SU-DHL-6 (cell line): Measurements from ENCODE around the gene CA12.

Experiments
- H2AFZ ChIP-seq: fragments of 200-600 bp; sonication (generic); 2 replicates; pipeline ENCODE4 v1.6.1; 2014; ENCODE audit warnings: low read depth, mild to moderate bottlenecking, moderate library complexity, mixed read lengths, antibody characterized with exemption, low read length; ENCODE audit not compliant: severe bottlenecking
- H3F3A ChIP-seq: fragments of 200-600 bp; shearing (Covaris generic); 2 replicates; pipeline ENCODE4 v1.6.0; 2016; ENCODE audit warnings: antibody characterized with exemption, mild to moderate bottlenecking; ENCODE audit not compliant: insufficient read depth
- H3K27ac ChIP-seq: fragments of 200-600 bp; sonication (generic); 2 replicates; pipeline ENCODE4 v1.5.1; 2016; ENCODE audit warnings: low read depth, mild to moderate bottlenecking, low read length, moderate library complexity, mixed read lengths
- H3K27me3 ChIP-seq: fragments of 200-600 bp; sonication (generic), shearing (Covaris generic); 2 replicates; pipeline ENCODE4 v1.6.0; 2014; ENCODE audit warnings: mild to moderate bottlenecking, low read length
- H3K36me3 ChIP-seq: fragments of 200-600 bp; sonication (generic); 2 replicates; pipeline ENCODE4 v1.6.1; 2014; ENCODE audit warnings: mild to moderate bottlenecking, low read length, mixed read lengths
- H3K4me2 ChIP-seq: fragments of 300-600, 200-600 bp; shearing (Covaris generic), sonication (generic); 2 replicates; pipeline ENCODE4 v1.6.0; 2014; ENCODE audit warnings: low read length, low read depth, mild to moderate bottlenecking; ENCODE audit not compliant: poor library complexity, severe bottlenecking
- H3K4me3 ChIP-seq: fragments of 200-600 bp; sonication (generic); 2 replicates; pipeline ENCODE4 v1.5.1; 2014; ENCODE audit warnings: antibody characterized with exemption, low read length, mild to moderate bottlenecking, mixed read lengths; ENCODE audit not compliant: insufficient read depth, poor library complexity, severe bottlenecking
- H3K79me2 ChIP-seq: fragments of 200-600 bp; sonication (generic); 2 replicates; pipeline ENCODE4 v1.6.1; 2014; ENCODE audit warnings: mild to moderate bottlenecking, low read length, moderate library complexity; ENCODE audit not compliant: insufficient read depth
- H3K9ac ChIP-seq: fragments of 200-600 bp; sonication (generic); 2 replicates; pipeline ENCODE4 v1.7.0; 2014; ENCODE audit warnings: mild to moderate bottlenecking, low read length
- H3K9me2 ChIP-seq: fragments of 200-600 bp; sonication (generic); replicated peaks from 2 replicates; pipeline ENCODE4 v1.6.1; 2014; ENCODE audit warnings: low read length; ENCODE audit not compliant: insufficient read depth
- H3K9me3 ChIP-seq: fragments of 200-600 bp; sonication (generic); 2 replicates; pipeline ENCODE4 v1.6.1; 2014; ENCODE audit warnings: low read length, mixed read lengths; ENCODE audit not compliant: insufficient read depth
- H4K20me1 ChIP-seq: fragments of 200-600 bp; sonication (generic); 2 replicates; pipeline ENCODE4 v1.6.1; 2014; ENCODE audit warnings: low read depth, mild to moderate bottlenecking, antibody characterized with exemption, low read length, moderate library complexity, mixed read lengths
- EZH2phosphoT487 ChIP-seq: fragments of 200-600 bp; sonication (generic), shearing (Covaris generic); conservative IDR thresholded peaks from 2 replicates; pipeline ENCODE4 v1.6.1; 2018; ENCODE audit warnings: mild to moderate bottlenecking, antibody characterized with exemption, low read length, moderate library complexity, mixed read lengths
- TF ChIP-seq, protein P1 (sequence below): fragments of 200-600 bp; sonication (generic); IDR thresholded peaks from one replicate; pipeline ENCODE4 v1.5.1; 2017; ENCODE audit warnings: antibody characterized with exemption, mild to moderate bottlenecking, low read length, moderate library complexity; ENCODE audit not compliant: insufficient read depth, poor library complexity, severe bottlenecking

Gene CA12

DNA sequence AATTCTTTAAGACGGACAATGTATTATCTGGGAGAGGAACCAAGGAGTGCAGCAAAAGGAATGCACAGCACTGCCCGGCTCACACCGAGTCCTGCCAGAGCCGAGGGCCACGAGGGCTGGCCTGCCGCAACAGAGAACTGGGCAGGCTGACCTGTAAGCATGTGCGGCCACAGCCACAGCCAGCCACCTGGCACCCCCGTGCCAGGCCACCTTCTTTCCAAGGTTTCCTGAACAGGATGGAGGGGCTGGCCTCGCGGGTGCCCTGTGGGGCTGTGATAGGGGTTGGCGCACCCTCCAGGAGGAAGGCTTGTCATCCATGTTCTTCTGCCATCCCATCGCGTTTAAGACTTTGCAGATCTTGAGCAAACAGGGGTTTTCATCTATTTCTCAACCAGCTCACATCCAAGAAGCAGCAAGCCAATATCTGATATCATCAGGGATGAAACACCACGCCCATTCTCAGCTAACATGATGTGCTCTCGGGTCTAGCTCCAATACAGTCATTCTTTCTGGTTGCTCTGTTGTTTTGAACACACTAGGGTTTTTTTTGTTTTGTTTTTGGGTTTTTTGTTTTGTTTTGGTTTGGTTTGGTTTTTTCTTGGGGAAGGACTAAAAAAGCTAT is 10.2 kb downstream of the CA12 start:
- Histone ChIP-seq H3K79me2 (no peaks in the 10 kb centered on the region), H3K27me3 (no peaks in the 10 kb centered on the region), H2AFZ (no peak overlapping the region), H4K20me1 (no peaks in the 10 kb centered on the region), H3K4me3 (no peak overlapping the region), H3K9ac (no peak overlapping the region), H3K9me3 (no peaks in the 10 kb centered on the region), H3K4me2 (no peak overlapping the region), H3K9me2 (no peaks in the 10 kb centered on the region), H3K27ac (no peak overlapping the region), H3F3A (no peaks in the 10 kb centered on the region), H3K36me3 (no peaks in the 10 kb centered on the region)
- no peak for TF ChIP-seq EZH2phosphoT487
- TF ChIP-seq, protein P1, sequence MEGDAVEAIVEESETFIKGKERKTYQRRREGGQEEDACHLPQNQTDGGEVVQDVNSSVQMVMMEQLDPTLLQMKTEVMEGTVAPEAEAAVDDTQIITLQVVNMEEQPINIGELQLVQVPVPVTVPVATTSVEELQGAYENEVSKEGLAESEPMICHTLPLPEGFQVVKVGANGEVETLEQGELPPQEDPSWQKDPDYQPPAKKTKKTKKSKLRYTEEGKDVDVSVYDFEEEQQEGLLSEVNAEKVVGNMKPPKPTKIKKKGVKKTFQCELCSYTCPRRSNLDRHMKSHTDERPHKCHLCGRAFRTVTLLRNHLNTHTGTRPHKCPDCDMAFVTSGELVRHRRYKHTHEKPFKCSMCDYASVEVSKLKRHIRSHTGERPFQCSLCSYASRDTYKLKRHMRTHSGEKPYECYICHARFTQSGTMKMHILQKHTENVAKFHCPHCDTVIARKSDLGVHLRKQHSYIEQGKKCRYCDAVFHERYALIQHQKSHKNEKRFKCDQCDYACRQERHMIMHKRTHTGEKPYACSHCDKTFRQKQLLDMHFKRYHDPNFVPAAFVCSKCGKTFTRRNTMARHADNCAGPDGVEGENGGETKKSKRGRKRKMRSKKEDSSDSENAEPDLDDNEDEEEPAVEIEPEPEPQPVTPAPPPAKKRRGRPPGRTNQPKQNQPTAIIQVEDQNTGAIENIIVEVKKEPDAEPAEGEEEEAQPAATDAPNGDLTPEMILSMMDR, result no peak

GRCh38 chr15:63370764-63371163 is 10.9 kb downstream of the CA12 start:
- TF ChIP-seq EZH2phosphoT487, result no peak
- TF ChIP-seq, protein P1, result no peak
- H3K9me3 ChIP-seq, result no peaks in the 10 kb centered on the region
- H3K36me3 ChIP-seq, result no peaks in the 10 kb centered on the region
- H3K9me2 ChIP-seq, result no peaks in the 10 kb centered on the region
- H4K20me1 ChIP-seq, result no peaks in the 10 kb centered on the region
- H3K27me3 ChIP-seq, result no peaks in the 10 kb centered on the region
- H3K4me3 ChIP-seq, result no peak overlapping the region
- H3K79me2 ChIP-seq, result no peaks in the 10 kb centered on the region
- no peak overlapping the region for H3K9ac ChIP-seq
- no peak overlapping the region for H3K27ac ChIP-seq
- H2AFZ ChIP-seq, result no peak overlapping the region
- H3F3A ChIP-seq, result no peaks in the 10 kb centered on the region
- no peak overlapping the region for H3K4me2 ChIP-seq

DNA sequence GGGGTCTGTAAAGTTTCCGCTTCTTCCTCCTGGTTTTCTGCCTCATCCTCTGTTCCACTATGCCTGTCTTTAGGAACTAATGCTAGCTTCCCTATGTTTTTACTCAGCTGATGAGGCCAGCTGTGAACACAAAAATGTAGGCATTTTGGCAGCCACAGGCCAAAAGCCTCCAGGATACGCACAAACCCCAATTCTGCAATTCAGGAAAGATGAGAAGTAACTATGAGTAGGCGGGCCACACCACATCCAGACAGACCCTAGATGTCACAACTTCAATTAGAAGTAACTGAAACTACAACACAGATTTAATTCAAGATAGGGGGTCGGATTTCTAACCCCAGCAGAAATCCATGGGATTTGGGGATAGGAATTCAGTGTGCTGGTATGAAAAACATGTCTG is 11.9 kb downstream of the CA12 start:
- TF ChIP-seq EZH2phosphoT487, result no peak
- TF ChIP-seq, protein P1, result no peak
- Histone ChIP-seq H3K9me2 (no peaks in the 10 kb centered on the region), H2AFZ (no peak overlapping the region), H3K9ac (no peak overlapping the region), H3K4me3 (no peak overlapping the region), H3K4me2 (no peak overlapping the region), H3F3A (no peaks in the 10 kb centered on the region), H3K27me3 (no peaks in the 10 kb centered on the region), H4K20me1 (no peaks in the 10 kb centered on the region), H3K27ac (no peak overlapping the region), H3K79me2 (no peaks in the 10 kb centered on the region), H3K9me3 (no peaks in the 10 kb centered on the region), H3K36me3 (no peaks in the 10 kb centered on the region)
